Measurements from ENCODE around the gene MAML3. TPM values are rescaled to one million over a fixed set of nuclear protein-coding genes. Genes with fewer than 3 reads are reported as not detected.

The MAML3 gene
- total RNA-seq, 1 donor from 2014 or later = 2.7 TPM

DNA sequence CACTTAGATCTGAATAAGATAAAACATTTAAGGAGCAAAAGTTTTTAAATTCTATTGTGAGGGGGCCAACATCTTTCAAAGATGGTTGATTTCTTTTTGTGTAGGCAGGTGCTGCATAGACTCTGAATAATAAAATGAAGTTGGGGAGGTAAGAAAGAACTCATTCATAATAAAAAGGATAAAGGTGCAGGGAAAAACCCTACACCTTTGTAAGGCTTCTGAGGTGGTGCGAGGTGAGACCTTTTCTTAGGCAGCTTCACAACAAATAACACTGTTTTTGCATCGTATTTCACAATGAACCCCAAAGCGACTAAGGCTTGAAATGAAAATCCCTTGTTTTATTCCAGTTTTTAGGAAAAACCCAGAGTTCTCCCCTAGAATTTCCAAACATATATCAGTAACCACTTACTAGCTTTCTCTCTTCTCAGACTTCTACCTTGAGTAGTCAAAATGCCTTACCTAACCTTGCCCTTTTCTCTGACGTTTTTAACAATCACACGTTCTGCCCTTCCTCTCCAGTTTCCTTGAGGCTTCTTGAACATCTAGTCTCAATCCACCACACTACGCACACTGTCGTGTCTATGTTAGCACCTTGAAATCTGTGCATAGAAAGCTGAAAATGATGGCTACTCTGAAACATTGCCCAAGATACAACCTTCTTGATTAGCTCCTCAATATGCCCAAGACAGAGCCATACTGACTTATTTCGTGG lies 30.2 kb downstream of the MAML3 start:
- TF ChIP-seq, protein P1, sequence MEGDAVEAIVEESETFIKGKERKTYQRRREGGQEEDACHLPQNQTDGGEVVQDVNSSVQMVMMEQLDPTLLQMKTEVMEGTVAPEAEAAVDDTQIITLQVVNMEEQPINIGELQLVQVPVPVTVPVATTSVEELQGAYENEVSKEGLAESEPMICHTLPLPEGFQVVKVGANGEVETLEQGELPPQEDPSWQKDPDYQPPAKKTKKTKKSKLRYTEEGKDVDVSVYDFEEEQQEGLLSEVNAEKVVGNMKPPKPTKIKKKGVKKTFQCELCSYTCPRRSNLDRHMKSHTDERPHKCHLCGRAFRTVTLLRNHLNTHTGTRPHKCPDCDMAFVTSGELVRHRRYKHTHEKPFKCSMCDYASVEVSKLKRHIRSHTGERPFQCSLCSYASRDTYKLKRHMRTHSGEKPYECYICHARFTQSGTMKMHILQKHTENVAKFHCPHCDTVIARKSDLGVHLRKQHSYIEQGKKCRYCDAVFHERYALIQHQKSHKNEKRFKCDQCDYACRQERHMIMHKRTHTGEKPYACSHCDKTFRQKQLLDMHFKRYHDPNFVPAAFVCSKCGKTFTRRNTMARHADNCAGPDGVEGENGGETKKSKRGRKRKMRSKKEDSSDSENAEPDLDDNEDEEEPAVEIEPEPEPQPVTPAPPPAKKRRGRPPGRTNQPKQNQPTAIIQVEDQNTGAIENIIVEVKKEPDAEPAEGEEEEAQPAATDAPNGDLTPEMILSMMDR (IDR thresholded peaks at IDR 0.05; ENCODE audit: insufficient read depth, low read length, poor library complexity, severe bottlenecking) = no peak
- no peaks in the 10 kb centered on the region for H3K36me3 ChIP-seq (ENCODE audit: control insufficient read depth, insufficient read depth, low read length)

DNA sequence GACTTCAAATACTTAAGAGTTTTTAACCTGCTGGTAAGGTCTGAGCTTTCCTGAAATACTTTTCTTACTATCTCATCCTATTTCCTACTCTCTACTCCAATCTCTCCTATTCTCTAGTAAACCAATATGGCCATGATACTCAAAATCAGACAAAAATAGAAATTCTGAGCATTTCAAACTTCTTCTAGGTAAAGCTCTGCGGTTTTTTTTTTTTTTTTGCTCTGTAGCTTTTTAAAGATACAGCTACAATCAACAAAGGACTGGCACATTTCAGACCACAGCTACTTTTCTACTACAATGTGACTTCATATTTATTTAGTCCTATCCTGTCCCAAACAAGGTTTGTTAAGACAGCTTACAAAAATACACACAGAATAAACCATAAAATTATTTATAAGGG lies 31.1 kb downstream of the MAML3 start:
- H3K4me3 ChIP-seq (ENCODE audit: low read depth, low read length) = no peak overlapping the region
- TF ChIP-seq, protein P1 (IDR thresholded peaks at IDR 0.05; ENCODE audit: insufficient read depth, low read length, poor library complexity, severe bottlenecking) = no peak

More for the DNA sequence above, 30.2 kb downstream of the MAML3 start:
- H3K27me3 ChIP-seq (ENCODE audit: control insufficient read depth, insufficient read depth, low read length) = no peaks in the 10 kb centered on the region
- H3K4me3 ChIP-seq (ENCODE audit: low read depth, low read length) = no peak overlapping the region
- no peak for DNase-seq (ENCODE audit: low read depth)

DNA sequence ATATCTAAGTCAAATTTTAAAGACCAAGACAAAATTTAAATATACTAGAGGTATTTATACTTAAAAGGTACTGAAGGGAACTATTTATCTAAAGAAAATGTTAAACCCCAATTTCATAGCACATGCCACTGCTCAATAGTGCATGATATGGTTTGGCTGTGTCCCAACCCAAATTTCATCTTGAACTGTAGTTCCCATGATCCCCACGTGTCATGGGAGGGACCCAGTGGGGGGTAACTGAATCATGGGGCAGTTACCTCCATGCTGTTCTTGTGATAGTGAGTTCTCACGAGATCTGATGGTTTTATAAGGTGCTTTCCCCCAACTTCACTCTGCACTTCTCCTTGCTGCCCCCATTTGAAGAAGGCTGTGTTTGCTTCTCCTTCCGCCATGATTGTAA lies 32.3 kb downstream of the MAML3 start:
- Histone ChIP-seq H3K36me3 (ENCODE audit: control insufficient read depth, insufficient read depth, low read length) (no peaks in the 10 kb centered on the region), H3K4me3 (ENCODE audit: low read depth, low read length) (no peak overlapping the region), H3K27me3 (ENCODE audit: control insufficient read depth, insufficient read depth, low read length) (no peaks in the 10 kb centered on the region)
- no peak for DNase-seq (ENCODE audit: low read depth)
- TF ChIP-seq, protein P1 (IDR thresholded peaks at IDR 0.05; ENCODE audit: insufficient read depth, low read length, poor library complexity, severe bottlenecking) = no peak

More for the DNA sequence above, 31.1 kb downstream of the MAML3 start:
- no peak for DNase-seq (ENCODE audit: low read depth)
- Histone ChIP-seq H3K27me3 (ENCODE audit: control insufficient read depth, insufficient read depth, low read length) (no peaks in the 10 kb centered on the region), H3K36me3 (ENCODE audit: control insufficient read depth, insufficient read depth, low read length) (no peaks in the 10 kb centered on the region)

DNA sequence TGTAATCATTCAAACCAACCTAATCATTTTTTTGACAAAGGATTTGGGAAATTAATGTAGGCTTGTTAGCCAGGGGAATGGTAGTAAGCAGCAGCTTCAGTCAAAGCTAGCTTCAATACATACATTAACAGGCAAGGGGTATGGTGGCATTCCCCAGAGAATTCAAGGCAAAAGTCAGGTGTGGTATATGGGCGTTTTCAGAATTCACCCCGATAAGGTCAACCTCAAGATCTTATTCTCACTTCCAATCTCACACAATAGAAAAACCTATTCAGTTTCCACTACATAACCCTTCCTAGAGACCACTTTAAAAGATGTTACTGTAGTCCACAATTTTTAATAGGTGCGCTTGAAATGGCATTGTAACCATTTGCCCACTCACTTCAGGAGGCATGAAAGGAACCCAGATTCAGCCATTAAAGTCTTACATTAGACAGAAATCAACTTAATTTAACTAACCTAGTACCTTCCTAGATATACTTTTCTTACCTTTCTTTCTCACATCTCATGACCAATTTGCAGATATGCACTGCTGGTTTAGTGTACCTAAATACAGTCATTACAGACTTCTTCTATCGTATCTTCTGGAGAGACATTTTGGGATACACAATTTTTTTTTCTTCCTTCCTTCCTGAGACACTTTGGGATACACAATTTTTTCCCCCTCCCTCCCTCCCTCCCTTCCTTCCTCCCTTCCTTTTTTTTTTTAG lies 34.9 kb downstream of the MAML3 start:
- Histone ChIP-seq H3K4me3 (ENCODE audit: low read depth, low read length) (no peak overlapping the region), H3K27me3 (ENCODE audit: control insufficient read depth, insufficient read depth, low read length) (no peaks in the 10 kb centered on the region), H3K36me3 (ENCODE audit: control insufficient read depth, insufficient read depth, low read length) (no peaks in the 10 kb centered on the region)
- no peak for DNase-seq (ENCODE audit: low read depth)
- TF ChIP-seq, protein P1 (IDR thresholded peaks at IDR 0.05; ENCODE audit: insufficient read depth, low read length, poor library complexity, severe bottlenecking) = no peak

DNA sequence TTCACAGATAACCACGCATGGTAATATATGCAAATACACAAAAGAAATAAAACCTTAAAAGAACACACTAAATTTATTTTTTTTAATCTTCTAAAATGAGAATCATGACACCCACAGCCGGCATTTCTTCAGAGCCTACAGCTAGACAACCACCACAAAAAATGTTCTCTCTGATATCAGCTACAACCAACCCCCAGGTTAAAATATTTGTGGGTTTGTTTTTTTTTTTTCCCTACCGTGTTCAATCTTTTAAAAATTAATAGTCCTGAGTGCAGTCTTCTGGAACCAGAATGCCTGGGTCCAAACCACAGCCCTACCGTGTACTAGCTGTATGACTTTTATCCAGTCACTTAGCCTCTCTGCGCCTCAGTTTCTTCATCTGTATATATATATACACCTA lies 36.0 kb downstream of the MAML3 start:
- Histone ChIP-seq H3K36me3 (ENCODE audit: control insufficient read depth, insufficient read depth, low read length) (no peaks in the 10 kb centered on the region), H3K4me3 (ENCODE audit: low read depth, low read length) (no peak overlapping the region), H3K27me3 (ENCODE audit: control insufficient read depth, insufficient read depth, low read length) (no peaks in the 10 kb centered on the region)
- TF ChIP-seq, protein P1 (IDR thresholded peaks at IDR 0.05; ENCODE audit: insufficient read depth, low read length, poor library complexity, severe bottlenecking) = no peak
- DNase-seq (ENCODE audit: low read depth) = no peak

Data from kidney epithelial cell (primary cell).